ENCODE measurements around the gene VEZF1.
"Not testable (repeated sequence)": the region's sequence is repeated elsewhere in the genome, so short reads cannot be mapped to it uniquely, and the experiment has no call there.

The VEZF1 gene

GRCh38 chr17:57997085-57997809, 9.2 kb upstream of the VEZF1 start:
- no peak for DNase-seq

GRCh38 chr17:57995076-57995956, 7.3 kb upstream of the VEZF1 start:
- DNase-seq, result peak; percentile 69

GRCh38 chr17:57994436-57994835, 6.4 kb upstream of the VEZF1 start:
- no peak for DNase-seq

GRCh38 chr17:57993471-57994365, 5.7 kb upstream of the VEZF1 start:
- DNase-seq, result no peak

- DNase-seq, result no peak
Measured at GRCh38 chr17:57991537-57991936, 3.5 kb upstream of the VEZF1 start.

- no peak for DNase-seq
Measured at GRCh38 chr17:57990037-57990436, 2.0 kb upstream of the VEZF1 start.

- peak; percentile 59 for DNase-seq
Measured at GRCh38 chr17:57988301-57989250, 522 bp upstream of the VEZF1 start.

GRCh38 chr17:57986841-57987580, 1.0 kb downstream of the VEZF1 start:
- peak; percentile 31 for DNase-seq

GRCh38 chr17:57985675-57985974, 2.4 kb downstream of the VEZF1 start:
- DNase-seq, result peak; percentile 5

- DNase-seq, result no peak
Measured at GRCh38 chr17:57984936-57985674, 2.9 kb downstream of the VEZF1 start.

GRCh38 chr17:57984261-57984890, 3.7 kb downstream of the VEZF1 start:
- peak; percentile 5 for DNase-seq

GRCh38 chr17:57983446-57983845, 4.6 kb downstream of the VEZF1 start:
- no peak for DNase-seq

GRCh38 chr17:57982452-57983170, 5.4 kb downstream of the VEZF1 start:
- DNase-seq, result peak; percentile 51

- DNase-seq, result no peak
Measured at GRCh38 chr17:57980522-57980921, 7.5 kb downstream of the VEZF1 start.

- DNase-seq, result no peak
Measured at GRCh38 chr17:57979076-57979475, 9.0 kb downstream of the VEZF1 start.

- no peak for DNase-seq
Measured at GRCh38 chr17:57976594-57976993, 11.5 kb downstream of the VEZF1 start.

- DNase-seq, result no peak
Measured at GRCh38 chr17:57975044-57975443, 13.0 kb downstream of the VEZF1 start.

GRCh38 chr17:57974053-57974824, 13.8 kb downstream of the VEZF1 start:
- DNase-seq, result not testable (repeated sequence)

GRCh38 chr17:57972151-57972550, 15.9 kb downstream of the VEZF1 start:
- DNase-seq, result no peak
